Vagina (tissue), 2 donors: ENCODE data around the gene PLAGL2.

ENCODE experiments used
- POLR2A ChIP-seq, 2 donors: fragments of 450-650 bp; IDR thresholded peaks; one replicate each; pipeline ENCODE4 v1.6.1; 2017; ENCODE audit warnings: antibody characterized with exemption in 2 of 2, mild to moderate bottlenecking in 2 of 2, moderate library complexity in 2 of 2
- POLR2AphosphoS5 ChIP-seq, 2 donors: sonication (generic); formaldehyde crosslinking; IDR thresholded peaks; one replicate each; pipeline ENCODE4 v1.9.0; 2017; ENCODE audit warnings: antibody characterized with exemption in 2 of 2, mild to moderate bottlenecking in 2 of 2, low read depth in 1 of 2; ENCODE audit not compliant: insufficient read depth in 1 of 2

- TF ChIP-seq POLR2A (IDR thresholded peaks at IDR 0.05) (no peak), POLR2AphosphoS5 (IDR thresholded peaks at IDR 0.05; ENCODE audit: insufficient read depth in 1 of 2, low read depth in 1 of 2) (no peak)
These were observed 14.8 kb downstream of the PLAGL2 start for GRCh38 chr20:32192698-32193097.
